ENCODE measurements around the gene SPINK4. TPM values are rescaled to one million over a fixed set of nuclear protein-coding genes. Genes with fewer than 3 reads are reported as not detected.
A peak's percentile ranks its signal among the peaks of the same experiment; 100 is the strongest.

Gene SPINK4
- total RNA-seq, 6 experiments from 2014 or later, result not detected

DNA sequence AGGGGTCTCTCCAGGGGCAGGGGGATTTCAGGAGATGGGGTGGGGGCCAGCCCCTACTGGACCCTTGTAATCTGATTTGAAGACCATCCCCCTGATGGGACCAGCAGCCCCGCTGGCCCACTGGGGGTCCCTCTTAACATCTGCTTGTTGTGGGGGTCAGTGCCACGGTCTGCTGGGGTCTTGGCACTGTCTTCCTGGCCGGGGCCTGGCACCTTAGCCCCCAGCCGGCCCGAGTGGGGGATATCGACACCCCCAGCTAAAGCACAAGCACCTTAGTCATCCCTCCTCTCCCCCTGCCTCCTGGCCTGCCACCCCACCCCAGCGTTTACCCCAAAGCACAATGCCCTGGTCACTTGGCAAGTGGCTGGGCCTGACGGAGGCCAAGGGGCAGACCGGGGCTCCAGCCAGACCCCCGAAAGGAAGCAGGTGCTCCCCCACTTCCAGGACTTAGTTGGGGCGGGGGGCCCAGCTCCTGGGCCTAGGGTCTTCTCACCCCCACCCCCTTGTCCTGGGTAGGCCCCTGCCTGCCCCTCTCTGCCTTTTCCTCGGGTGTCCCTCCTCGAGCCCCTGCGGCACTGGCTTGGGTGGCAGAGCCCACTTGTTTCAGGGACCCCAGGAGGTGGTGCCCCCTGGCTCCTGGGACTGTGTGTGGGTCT, 49.0 kb downstream of the SPINK4 start:
- DNase-seq (peak in 1 of 3 donors; percentile 26), ATAC-seq (no peak)
- H3K4me3 ChIP-seq, result no peak overlapping the region
- peaks cover 0 to 35% (median 12%) of the 10 kb centered on the region in 4 donors for H3K4me1 ChIP-seq
- no CpG with 5 or more reads among the region's 14 CpGs for WGBS (ENCODE audit: insufficient coverage, low coverage, low lambda C conversion rate, missing lambda C conversion rate)
- H3K27me3 ChIP-seq, result no peaks in the 10 kb centered on the region
- no peak for TF ChIP-seq POLR2A (IDR thresholded peaks at IDR 0.05)
- TF ChIP-seq, protein P1, sequence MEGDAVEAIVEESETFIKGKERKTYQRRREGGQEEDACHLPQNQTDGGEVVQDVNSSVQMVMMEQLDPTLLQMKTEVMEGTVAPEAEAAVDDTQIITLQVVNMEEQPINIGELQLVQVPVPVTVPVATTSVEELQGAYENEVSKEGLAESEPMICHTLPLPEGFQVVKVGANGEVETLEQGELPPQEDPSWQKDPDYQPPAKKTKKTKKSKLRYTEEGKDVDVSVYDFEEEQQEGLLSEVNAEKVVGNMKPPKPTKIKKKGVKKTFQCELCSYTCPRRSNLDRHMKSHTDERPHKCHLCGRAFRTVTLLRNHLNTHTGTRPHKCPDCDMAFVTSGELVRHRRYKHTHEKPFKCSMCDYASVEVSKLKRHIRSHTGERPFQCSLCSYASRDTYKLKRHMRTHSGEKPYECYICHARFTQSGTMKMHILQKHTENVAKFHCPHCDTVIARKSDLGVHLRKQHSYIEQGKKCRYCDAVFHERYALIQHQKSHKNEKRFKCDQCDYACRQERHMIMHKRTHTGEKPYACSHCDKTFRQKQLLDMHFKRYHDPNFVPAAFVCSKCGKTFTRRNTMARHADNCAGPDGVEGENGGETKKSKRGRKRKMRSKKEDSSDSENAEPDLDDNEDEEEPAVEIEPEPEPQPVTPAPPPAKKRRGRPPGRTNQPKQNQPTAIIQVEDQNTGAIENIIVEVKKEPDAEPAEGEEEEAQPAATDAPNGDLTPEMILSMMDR (IDR thresholded peaks at IDR 0.05), result no peak
- no peaks in the 10 kb centered on the region for H3K9me3 ChIP-seq
- H3K27ac ChIP-seq, result peak overlapping the region; percentile 99 to 100 (median 99)
- intact Hi-C loops (cut with DNase I), result no loop called here
- H3K36me3 ChIP-seq, result no peaks in the 10 kb centered on the region

GRCh38 chr9:33289496-33289895, 49.5 kb downstream of the SPINK4 start:
- intact Hi-C loops (cut with DNase I), result no loop called here
- ATAC-seq (no peak), DNase-seq (peak in 1 of 3 donors; percentile 23)
- H3K36me3 ChIP-seq, result no peaks in the 10 kb centered on the region
- peaks cover 0 to 41% (median 15%) of the 10 kb centered on the region in 4 donors for H3K4me1 ChIP-seq
- H3K27me3 ChIP-seq, result no peaks in the 10 kb centered on the region
- no peak for TF ChIP-seq POLR2A (IDR thresholded peaks at IDR 0.05)
- peak overlapping the region; percentile 88 to 98 (median 97) for H3K4me3 ChIP-seq
- no peaks in the 10 kb centered on the region for H3K9me3 ChIP-seq
- WGBS (ENCODE audit: insufficient coverage, low coverage, low lambda C conversion rate, missing lambda C conversion rate), result 5% methylated on average over 10 of the region's 12 CpGs
- peak overlapping the region; percentile 99 to 100 (median 99) for H3K27ac ChIP-seq

GRCh38 chr9:33289936-33290246, 49.9 kb downstream of the SPINK4 start:
- H3K27me3 ChIP-seq, result no peaks in the 10 kb centered on the region
- DNase-seq (no peak), ATAC-seq (peak; percentile 18 to 44 (median 39))
- 0% methylated on average over 14 of the region's 14 CpGs for WGBS (ENCODE audit: insufficient coverage, low coverage, low lambda C conversion rate, missing lambda C conversion rate)
- H3K36me3 ChIP-seq, result peaks cover 0 to 4% (median 1%) of the 10 kb centered on the region in 4 donors
- peaks cover 0 to 45% (median 17%) of the 10 kb centered on the region in 4 donors for H3K4me1 ChIP-seq
- intact Hi-C loops (cut with DNase I), result no loop called here
- TF ChIP-seq POLR2A (IDR thresholded peaks at IDR 0.05), result no peak
- TF ChIP-seq, protein P1 (IDR thresholded peaks at IDR 0.05), result no peak
- no peaks in the 10 kb centered on the region for H3K9me3 ChIP-seq
- peak overlapping the region; percentile 99 to 100 (median 99) for H3K27ac ChIP-seq
- peak overlapping the region; percentile 88 to 98 (median 97) for H3K4me3 ChIP-seq

- peaks cover 0 to 48% (median 19%) of the 10 kb centered on the region in 4 donors for H3K4me1 ChIP-seq
- peak within 1 kb of the TSS; percentile 88 to 98 (median 97) for H3K4me3 ChIP-seq
- ATAC-seq (peak; percentile 75 to 89 (median 84)), DNase-seq (peak; percentile 97 to 98 (median 98))
- H3K36me3 ChIP-seq, result peaks cover 0 to 8% (median 3%) of the 10 kb centered on the region in 4 donors
- WGBS (ENCODE audit: insufficient coverage, low coverage, low lambda C conversion rate, missing lambda C conversion rate), result 0% methylated on average over 12 of the region's 63 CpGs
- TF ChIP-seq, protein P1 (IDR thresholded peaks at IDR 0.05), result no peak
- peak; percentile 89 for TF ChIP-seq POLR2A (IDR thresholded peaks at IDR 0.05)
- no peaks in the 10 kb centered on the region for H3K27me3 ChIP-seq
- H3K9me3 ChIP-seq, result no peaks in the 10 kb centered on the region
- intact Hi-C loops (cut with DNase I), result no loop called here
- peak within 1 kb of the TSS; percentile 99 to 100 (median 99) for H3K27ac ChIP-seq
Observed at GRCh38 chr9:33290247-33291030, 50.5 kb downstream of the SPINK4 start, which contains the start of gene NFX1. Gene NFX1 (plus strand): TSS chr9:33290516. CDS start chr9:33290573, 57 bp downstream.

- no peak for TF ChIP-seq POLR2A (IDR thresholded peaks at IDR 0.05)
- TF ChIP-seq, protein P1 (IDR thresholded peaks at IDR 0.05), result no peak
- Histone ChIP-seq H3K9me3 (no peaks in the 10 kb centered on the region), H3K4me3 (peak overlapping the region; percentile 88 to 98 (median 97)), H3K27ac (peak overlapping the region; percentile 99 to 100 (median 99)), H3K4me1 (peaks cover 0 to 53% (median 22%) of the 10 kb centered on the region in 4 donors), H3K27me3 (no peaks in the 10 kb centered on the region), H3K36me3 (peaks cover 0 to 13% (median 4%) of the 10 kb centered on the region in 4 donors)
- intact Hi-C loops (cut with DNase I), result no loop called here
- WGBS (ENCODE audit: insufficient coverage, low coverage, low lambda C conversion rate, missing lambda C conversion rate), result 7% methylated on average over 5 of the region's 7 CpGs
- DNase-seq (no peak), ATAC-seq (no peak)
Observed at GRCh38 chr9:33291031-33291397, 51.0 kb downstream of the SPINK4 start.
